22Rv1 (cell line): ENCODE results near the gene ZNF607.
"Not testable (repeated sequence)": the region's sequence is repeated elsewhere in the genome, so short reads cannot be mapped to it uniquely, and the experiment has no call there.

Experiments
- H3K27ac ChIP-seq: fragments of 450-650 bp; 2 replicates; pipeline ENCODE4 v1.5.1; 2017
- ZFX ChIP-seq: fragments of 450-650 bp; IDR thresholded peaks from 2 replicates; pipeline ENCODE4 v1.6.1; 2017; ENCODE audit warnings: antibody characterized with exemption, borderline replicate concordance
- TF ChIP-seq, protein P1 (sequence below): fragments of 450-650 bp; IDR thresholded peaks from 2 replicates; pipeline ENCODE4 v1.5.1; 2017; ENCODE audit warnings: mild to moderate bottlenecking

ZNF607 gene

DNA sequence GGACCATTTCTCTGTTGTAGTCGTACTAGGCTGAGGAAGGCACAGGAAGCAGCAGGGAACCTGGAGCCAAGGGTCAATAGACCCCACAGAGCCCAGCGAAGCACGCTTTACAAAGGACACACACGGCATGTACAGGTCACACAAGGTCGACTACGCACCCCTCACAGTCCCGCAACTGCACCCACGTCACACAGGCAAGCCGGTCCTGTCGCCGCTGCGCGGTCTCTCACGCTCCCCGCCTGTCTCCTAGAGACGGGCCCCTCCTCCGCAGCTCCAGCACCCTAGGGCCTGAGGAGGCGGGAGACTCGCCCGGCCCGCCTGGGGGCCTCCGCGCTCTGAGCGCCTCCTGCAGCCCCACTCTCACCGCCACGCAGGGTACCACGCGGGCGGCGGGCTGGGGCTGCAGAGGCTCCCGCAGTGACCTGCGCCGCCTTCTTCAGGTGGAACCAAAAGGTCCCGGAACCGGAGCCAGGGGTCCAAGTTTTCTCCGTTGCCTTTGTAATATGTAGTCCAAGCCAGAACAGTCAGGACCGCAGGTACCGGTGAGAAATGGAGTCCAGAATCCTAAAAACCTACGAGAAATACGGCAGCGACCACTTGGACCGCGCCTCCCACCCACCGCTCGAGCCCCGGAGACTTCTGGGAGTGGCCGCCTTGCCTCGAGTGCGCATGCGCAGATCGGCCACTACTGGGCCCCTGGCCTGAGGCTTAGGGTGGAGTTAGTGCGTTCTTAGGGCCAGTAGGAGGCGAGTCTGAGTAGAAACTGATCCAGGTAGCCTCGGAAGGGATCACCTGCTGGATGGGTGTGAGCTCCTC, at the start of gene ZNF607:
Gene ZNF607, minus strand, starts transcription at position 651 of the 816 bp plus-strand sequence. CDS start 8,143 bp downstream, outside the sequence.
- H3K27ac ChIP-seq: peak within 1 kb of the TSS; percentile 83
- TF ChIP-seq, protein P1, sequence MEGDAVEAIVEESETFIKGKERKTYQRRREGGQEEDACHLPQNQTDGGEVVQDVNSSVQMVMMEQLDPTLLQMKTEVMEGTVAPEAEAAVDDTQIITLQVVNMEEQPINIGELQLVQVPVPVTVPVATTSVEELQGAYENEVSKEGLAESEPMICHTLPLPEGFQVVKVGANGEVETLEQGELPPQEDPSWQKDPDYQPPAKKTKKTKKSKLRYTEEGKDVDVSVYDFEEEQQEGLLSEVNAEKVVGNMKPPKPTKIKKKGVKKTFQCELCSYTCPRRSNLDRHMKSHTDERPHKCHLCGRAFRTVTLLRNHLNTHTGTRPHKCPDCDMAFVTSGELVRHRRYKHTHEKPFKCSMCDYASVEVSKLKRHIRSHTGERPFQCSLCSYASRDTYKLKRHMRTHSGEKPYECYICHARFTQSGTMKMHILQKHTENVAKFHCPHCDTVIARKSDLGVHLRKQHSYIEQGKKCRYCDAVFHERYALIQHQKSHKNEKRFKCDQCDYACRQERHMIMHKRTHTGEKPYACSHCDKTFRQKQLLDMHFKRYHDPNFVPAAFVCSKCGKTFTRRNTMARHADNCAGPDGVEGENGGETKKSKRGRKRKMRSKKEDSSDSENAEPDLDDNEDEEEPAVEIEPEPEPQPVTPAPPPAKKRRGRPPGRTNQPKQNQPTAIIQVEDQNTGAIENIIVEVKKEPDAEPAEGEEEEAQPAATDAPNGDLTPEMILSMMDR: peak; percentile 79
- TF ChIP-seq ZFX: no peak

DNA sequence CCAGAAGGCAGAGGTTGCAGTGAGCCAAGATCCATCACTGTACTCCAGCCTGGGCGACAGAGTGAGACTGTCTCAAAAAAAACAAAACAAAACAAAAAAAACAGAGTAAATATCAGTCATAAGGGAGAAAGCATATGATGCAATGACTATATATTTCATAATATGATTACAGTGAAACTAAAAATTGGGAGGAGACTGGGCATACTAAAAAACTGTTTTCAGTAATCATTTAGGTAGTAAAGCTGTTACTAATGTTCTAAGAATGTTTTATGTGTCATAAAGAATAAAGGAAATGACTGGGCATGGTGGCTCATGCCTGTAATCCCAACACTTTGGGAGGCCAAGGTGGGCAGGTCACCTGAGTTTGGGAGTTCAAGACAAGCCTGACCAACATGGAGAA, 43.9 kb upstream of the ZNF607 start:
- TF ChIP-seq, protein P1: no peak
- TF ChIP-seq ZFX: no peak
- H3K27ac ChIP-seq: no peak overlapping the region

DNA sequence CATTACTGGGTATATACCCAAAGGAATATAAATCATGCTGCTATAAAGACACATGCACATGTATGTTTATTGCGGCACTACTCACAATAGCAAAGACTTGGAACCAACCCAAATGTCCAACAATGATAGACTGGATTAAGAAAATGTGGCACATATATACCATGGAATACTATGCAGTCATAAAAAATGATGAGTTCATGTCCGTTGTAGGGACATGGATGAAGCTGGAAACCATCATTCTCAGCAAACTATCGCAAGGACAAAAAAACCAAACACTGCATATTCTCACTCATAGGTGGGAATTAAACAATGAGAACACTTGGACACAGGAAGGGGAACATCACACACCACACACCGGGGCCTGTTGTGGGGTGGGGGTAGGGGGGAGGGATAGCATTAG, 38.1 kb upstream of the ZNF607 start:
- not testable (repeated sequence) for H3K27ac ChIP-seq

GRCh38 chr19:37738371-37738770, 18.8 kb upstream of the ZNF607 start:
- TF ChIP-seq, protein P1: no peak
- TF ChIP-seq ZFX: no peak

GRCh38 chr19:37725181-37725580, 5.6 kb upstream of the ZNF607 start:
- no peak for TF ChIP-seq ZFX
- TF ChIP-seq, protein P1: no peak
- H3K27ac ChIP-seq: no peak overlapping the region

More at GRCh38 chr19:37738371-37738770, 18.8 kb upstream of the ZNF607 start:
- no peak overlapping the region for H3K27ac ChIP-seq

GRCh38 chr19:37719927-37720265, 335 bp upstream of the ZNF607 start:
- TF ChIP-seq, protein P1: peak; percentile 40
- TF ChIP-seq ZFX: no peak
- H3K27ac ChIP-seq: peak overlapping the region; percentile 83

DNA sequence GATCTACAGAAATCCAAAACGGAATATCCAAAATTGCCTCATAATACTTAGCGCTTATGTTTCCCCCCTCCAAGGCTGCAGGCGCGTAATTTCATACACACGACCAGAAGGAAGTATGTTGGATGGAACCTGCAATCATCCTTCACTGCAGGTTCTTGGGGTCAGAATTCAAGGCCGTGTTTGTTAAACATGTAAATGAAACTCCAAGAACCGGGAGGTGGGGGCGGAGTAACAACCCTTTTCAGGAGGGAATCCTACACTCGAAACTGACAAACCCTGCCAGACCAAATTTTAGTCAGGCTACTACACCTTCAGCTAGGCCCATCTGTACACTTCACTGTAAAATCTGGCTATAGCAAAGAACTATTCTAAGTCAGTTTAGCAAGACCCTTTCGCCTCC, 1.3 kb downstream of the ZNF607 start:
- TF ChIP-seq, protein P1: no peak
- no peak for TF ChIP-seq ZFX
- peak overlapping the region; percentile 83; the same call in 1 of the 2 replicates for H3K27ac ChIP-seq

DNA sequence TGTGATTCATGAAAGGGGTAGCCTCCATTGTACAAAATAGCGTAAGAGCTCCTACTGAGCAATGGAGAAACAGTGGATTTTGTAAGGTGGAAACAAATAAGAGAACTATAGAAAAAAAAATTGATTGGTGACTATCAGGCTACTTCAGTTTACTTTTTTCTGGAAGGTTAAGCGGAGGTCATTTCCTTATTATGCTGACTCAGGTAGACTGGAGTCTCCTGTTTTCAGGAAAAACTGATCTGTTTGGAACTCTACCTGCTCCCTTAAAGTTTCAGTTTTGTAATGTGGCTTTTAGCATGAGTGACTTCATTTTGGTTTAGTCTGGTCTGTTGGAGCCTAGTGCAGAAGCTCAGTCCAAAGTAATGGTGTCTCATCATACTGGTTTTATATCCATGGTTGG, 3.4 kb downstream of the ZNF607 start:
- TF ChIP-seq, protein P1: no peak
- no peak for TF ChIP-seq ZFX
- no peak overlapping the region for H3K27ac ChIP-seq
